GM06990 (cell line): ENCODE data around the gene RECQL5.
"Not testable (repeated sequence)": the region's sequence is repeated elsewhere in the genome, so short reads cannot be mapped to it uniquely, and the experiment has no call there.

Experiments used
- DNase-seq: peaks from one replicate; pipeline ENCODE4 v3.0.0-alpha.2; 2011; ENCODE audit not compliant: insufficient read length; ENCODE audit errors: extremely low read depth
- H3K27me3 ChIP-seq: replicated peaks from 2 replicates; pipeline ENCODE4 v1.6.0; 2011; ENCODE audit warnings: low read length; ENCODE audit not compliant: control insufficient read depth, insufficient read depth
- H3K36me3 ChIP-seq: 2 replicates; pipeline ENCODE4 v1.5.1; 2011; ENCODE audit warnings: low read length; ENCODE audit not compliant: control insufficient read depth, insufficient read depth
- H3K4me3 ChIP-seq: replicated peaks from 2 replicates; pipeline ENCODE4 v1.5.1; 2011; ENCODE audit warnings: low read depth, mild to moderate bottlenecking, control low read depth, low read length
- TF ChIP-seq, protein P1 (sequence below): IDR thresholded peaks from 2 replicates; pipeline ENCODE4 v1.5.1; 2011; ENCODE audit warnings: low read length, control low read depth, mild to moderate bottlenecking, inconsistent platforms; ENCODE audit not compliant: insufficient read depth, poor library complexity, severe bottlenecking

RECQL5 gene

GRCh38 chr17:75587675-75588595 is 79.0 kb downstream of the RECQL5 start, which contains the start of gene MYO15B:
Gene MYO15B, plus strand, starts transcription at chr17:75587800. Its CDS starts 258 bp downstream, at chr17:75588058.
- TF ChIP-seq, protein P1, sequence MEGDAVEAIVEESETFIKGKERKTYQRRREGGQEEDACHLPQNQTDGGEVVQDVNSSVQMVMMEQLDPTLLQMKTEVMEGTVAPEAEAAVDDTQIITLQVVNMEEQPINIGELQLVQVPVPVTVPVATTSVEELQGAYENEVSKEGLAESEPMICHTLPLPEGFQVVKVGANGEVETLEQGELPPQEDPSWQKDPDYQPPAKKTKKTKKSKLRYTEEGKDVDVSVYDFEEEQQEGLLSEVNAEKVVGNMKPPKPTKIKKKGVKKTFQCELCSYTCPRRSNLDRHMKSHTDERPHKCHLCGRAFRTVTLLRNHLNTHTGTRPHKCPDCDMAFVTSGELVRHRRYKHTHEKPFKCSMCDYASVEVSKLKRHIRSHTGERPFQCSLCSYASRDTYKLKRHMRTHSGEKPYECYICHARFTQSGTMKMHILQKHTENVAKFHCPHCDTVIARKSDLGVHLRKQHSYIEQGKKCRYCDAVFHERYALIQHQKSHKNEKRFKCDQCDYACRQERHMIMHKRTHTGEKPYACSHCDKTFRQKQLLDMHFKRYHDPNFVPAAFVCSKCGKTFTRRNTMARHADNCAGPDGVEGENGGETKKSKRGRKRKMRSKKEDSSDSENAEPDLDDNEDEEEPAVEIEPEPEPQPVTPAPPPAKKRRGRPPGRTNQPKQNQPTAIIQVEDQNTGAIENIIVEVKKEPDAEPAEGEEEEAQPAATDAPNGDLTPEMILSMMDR: peak; percentile 37
- no peak for DNase-seq
- Histone ChIP-seq H3K36me3 (no peaks in the 10 kb centered on the region), H3K4me3 (no peak within 1 kb of the TSS), H3K27me3 (peaks cover 2% of the 10 kb centered on the region)

DNA sequence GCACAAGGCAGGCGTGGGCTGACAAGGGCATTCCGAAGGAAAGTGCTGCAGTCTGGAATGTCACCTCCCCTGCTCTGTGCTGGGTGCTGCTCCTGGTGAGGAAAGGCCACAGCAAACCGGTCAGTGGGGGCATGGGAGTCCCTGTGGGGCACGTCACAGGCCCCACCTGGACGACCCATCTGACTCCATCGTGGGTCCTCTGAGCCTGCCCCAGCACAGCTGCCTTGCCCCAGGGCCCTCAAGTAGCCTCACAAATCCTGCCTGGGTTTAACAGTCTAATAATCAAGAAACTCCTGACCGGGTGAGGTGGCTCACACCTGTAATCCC is 82.1 kb downstream of the RECQL5 start:
- H3K4me3 ChIP-seq: no peak overlapping the region
- no peaks in the 10 kb centered on the region for H3K36me3 ChIP-seq
- TF ChIP-seq, protein P1: no peak
- DNase-seq: no peak
- H3K27me3 ChIP-seq: peaks cover 2% of the 10 kb centered on the region

DNA sequence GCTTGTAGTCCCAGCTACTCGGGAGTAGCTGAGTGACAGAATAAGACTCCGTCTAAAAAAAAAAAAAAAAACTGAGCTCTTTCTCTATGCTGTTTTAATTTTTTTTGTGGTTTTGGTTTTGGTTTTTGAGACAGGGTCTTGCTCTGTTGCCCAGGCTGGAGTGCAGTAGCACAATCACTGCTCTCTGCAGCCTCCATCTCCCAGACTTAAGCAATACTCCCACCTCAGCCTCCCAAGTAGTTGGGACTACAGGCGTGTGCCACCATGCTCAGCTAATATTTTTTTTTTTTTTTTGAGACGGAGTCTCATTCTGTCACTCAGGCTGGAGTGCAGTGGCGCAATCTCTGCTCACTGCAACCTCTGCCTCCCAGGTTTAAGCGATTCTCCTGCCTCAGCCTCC is 83.8 kb downstream of the RECQL5 start:
- H3K36me3 ChIP-seq, DNase-seq, H3K27me3 ChIP-seq, H3K4me3 ChIP-seq: not testable (repeated sequence)

DNA sequence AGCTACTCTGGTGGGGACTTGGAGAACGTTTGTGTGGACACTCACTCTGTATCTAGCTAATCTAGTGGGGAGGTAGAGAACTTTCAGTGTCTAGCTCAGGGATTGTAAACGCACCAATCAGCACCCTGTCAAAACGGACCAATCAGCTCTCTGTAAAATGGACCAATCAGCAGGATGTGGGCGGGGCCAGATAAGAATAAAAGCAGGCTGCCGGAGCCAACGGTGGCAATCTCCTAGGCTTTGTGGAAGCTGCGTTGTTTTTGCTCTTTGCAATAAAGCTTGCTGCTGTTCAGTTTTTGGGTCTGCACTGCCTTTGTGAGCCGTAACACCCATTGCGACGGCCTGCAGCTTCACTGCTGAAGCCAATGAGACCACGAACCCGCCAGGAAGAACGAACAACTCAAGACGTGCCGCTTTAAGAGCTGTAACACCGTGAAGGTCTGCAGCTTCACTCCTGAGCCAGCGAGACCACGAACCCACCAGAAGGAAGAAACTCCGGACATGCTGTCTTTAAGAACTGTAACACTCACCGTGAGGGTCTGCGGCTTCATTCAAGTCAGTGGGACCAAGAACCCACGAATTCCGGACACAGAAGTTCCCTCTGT is 85.7 kb downstream of the RECQL5 start:
- not testable (repeated sequence) for H3K4me3 ChIP-seq, H3K36me3 ChIP-seq, H3K27me3 ChIP-seq, DNase-seq
